ENCODE results near the gene PROX2.

The PROX2 gene

DNA sequence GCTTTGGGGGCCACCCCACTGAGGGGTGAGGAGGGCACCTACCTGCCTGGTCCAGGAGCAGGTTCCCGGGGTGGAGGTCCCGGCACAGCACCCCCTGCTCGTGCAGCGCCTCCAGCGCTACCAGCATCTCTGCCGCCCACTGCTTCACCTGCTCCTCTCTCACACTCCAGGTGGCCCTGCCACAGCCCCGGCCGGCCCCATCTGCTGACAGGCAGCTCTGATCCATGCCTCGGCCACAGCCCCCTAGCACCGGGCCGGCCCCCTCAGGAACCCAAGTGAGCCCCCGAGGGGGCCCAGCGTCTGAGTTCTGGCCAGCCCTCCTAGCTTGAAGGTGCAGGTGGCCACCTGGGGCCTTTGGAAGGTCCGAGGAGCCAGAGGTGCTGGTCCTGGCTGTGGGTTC is 33.6 kb upstream of the PROX2 start:
- DNase-seq: no peak

DNA sequence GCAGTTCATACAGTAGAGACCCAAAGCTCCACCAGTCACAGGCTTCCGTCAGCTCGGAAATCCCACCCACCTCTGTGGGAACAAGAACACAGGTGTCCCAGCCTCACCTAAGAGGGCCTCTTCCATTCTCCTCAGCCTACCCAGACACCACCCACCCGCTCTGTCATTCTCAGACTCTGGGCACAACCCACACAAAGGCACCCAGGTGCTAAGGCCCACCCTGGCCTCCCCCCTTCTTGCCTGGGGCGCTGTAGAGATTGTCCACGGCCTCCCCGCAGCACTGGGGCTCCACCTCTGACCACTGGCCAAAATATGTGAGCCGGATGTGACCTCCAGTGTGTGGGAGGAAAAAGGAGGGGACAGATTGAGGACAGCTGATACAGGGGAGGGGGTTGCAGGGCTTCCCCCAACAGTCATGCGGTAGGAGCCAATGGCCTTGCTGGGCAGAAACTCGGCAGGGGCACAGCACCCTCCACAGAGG is 33.0 kb upstream of the PROX2 start:
- DNase-seq: no peak

DNA sequence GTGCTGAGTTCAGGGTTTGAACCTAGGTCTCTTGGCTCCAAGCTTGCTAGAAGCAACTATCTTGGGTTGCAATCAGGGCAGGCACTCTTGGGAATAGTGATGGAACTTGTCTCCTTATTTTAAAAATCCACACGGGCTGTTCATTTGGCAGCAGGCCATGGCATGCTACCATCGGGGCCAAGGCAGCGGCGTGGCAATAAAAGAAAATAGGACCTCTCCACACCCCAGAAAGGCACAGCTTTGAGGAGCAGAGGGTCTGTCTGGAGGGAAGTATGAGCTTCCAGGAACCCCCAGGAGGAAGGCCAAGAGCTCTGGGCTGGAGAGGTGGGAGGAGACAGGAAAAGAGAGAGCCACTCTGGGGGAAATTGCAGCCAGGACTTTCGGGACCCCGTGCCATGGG is 31.8 kb upstream of the PROX2 start:
- DNase-seq: no peak

DNA sequence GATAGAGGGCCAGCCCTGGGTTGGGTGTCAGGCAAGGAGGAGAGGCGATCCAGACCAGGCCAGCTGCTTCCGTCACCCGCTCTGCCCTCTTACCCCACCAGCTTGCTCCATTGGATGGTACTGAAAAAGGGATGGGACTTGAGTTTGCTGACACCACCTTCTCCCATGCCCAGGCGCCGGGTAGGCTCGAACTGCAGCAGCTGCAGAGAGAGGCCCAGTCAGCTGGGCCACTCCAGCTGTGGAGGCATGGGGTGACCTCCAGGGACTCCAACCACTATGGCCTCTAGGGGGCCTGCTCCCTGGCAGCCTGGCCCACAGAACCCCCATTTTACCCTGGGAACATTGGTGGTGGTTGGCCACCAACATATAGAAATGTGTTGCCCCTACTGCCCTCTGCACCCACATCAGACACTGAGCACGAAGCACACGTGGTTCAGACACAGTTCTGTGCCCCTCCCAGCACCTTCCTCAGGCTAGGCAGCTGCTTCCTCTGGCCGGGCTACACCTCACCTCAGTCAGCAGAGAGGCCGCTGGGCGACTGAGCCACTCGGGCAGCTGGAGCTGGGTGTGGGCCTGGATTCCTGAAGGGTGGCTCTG is 31.1 kb upstream of the PROX2 start:
- no peak for DNase-seq

DNA sequence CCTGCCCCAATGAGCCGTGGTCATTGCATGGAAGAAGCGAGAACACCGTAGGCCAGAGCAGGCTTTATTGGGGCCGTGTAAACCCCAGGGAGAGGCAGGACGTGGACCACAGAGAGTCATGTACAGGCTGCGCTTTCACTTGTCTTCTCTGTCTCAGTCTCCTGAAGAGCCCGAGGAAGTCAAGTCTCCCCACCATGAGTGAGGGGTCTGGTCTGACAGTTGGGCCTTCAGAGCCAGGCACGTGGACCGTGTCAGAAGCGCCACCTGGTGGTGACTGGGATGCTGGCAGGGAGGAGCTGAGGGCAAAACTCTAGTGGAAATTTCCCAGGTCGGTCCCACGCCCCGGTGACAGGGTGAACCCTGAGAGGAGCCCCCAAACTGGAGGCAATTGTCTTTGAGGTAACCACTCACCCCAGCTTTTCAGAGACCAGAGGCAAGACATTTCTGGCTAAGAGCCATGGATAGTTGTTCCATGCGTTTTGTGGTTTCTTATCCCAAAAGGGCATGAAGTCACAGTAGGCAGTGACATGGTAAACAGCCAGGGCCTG is 29.7 kb upstream of the PROX2 start:
- peak; percentile 82 for DNase-seq

- DNase-seq: no peak
Observed at GRCh38 chr14:74904635-74905503, 28.9 kb upstream of the PROX2 start.

GRCh38 chr14:74902941-74903705 is 27.2 kb upstream of the PROX2 start:
- DNase-seq: no peak

DNA sequence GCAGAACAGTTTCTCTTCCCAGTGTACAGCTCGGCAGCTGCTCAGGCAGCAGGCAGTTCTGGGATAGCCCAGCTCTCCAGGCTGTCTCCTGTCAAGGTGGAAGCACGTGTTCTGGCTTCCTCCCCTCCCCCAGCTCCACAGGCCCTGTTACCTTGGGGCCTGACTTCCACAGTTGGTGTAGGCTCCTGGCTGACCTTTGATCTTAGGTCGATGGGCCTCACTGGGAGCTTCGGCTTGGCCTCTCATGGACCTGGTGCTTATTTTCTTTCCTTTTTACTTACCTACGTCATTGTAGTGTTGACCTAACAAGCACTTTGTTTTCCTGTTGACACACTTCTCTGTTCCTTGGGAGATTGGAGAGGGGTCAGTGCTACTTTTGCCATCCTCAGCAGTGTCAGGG is 22.7 kb upstream of the PROX2 start:
- DNase-seq: no peak

DNA sequence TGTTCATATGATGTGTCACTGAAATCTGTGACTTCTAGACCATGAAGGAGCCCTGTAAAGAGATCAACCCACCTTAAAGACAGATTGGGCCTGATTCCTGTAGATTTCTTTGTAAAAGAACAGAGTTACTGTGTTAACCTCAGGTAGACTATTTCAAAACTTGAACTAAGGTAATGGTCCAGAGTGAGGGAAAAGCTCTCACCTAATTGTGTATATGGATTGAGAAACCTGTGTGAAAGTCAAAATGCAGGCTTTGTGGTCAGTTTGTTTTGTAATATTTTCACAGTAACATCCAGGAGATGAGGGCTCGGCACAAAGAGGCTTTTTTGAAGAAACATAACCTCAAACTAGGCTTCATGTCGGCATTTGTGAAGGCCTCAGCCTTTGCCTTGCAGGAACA is 22.1 kb upstream of the PROX2 start:
- DNase-seq: no peak

DNA sequence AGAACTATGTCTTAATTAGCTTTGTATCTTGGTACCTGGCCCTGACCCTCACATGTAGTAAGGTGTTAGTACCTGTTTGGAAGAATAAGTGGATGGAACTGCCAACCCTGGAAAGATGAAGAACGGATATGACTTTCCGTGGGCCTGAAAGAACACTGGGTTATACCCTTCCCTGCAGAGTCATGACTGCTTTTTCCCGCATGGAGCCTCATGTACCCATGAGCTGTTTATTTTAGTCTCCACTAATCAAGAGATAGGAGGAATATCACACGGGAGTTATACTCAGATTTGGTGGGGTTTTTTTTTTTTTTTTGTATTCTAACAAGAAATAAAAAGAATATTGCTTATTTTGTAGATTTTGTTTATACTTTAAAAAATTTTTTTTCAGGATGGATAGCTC is 21.7 kb upstream of the PROX2 start:
- DNase-seq: no peak

- DNase-seq: no peak
Observed at GRCh38 chr14:74896400-74896799, 20.5 kb upstream of the PROX2 start.

- no peak for DNase-seq
Observed at GRCh38 chr14:74893614-74894091, 17.7 kb upstream of the PROX2 start.

DNA sequence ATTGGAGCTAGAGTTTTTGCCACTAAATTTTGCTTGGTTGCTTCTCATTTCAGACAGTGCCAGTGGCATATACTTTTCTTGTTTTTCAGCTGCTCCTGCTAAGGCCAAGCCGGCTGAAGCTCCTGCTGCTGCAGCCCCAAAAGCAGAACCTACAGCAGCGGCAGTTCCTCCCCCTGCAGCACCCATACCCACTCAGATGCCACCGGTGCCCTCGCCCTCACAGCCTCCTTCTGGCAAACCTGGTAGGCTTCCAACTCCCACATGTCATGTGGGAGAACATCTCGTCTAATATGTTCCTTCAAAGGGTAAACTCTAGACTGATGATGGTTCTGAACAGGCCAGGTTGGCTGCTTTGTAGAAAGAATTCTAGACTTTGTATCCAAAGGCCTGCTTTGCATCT is 16.8 kb upstream of the PROX2 start:
- DNase-seq: no peak

DNA sequence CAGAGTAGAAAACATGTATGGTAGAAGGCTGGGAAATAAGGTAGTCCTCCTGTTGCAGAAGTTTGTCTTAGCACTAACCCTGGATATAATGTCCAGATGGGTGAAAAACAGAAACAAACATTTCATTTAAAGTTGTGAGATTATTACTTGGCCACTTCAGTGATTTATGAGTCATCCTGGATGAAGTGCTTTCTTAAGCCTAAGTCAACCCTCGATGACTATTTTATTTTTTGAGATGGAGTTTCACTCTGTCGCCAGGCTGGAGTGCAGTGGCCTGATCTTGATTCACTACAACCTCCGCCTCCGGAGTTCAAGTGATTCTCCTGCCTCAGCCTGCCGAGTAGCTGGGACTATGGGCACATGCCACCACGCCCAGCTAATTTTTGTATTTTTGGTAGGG is 15.9 kb upstream of the PROX2 start:
- no peak for DNase-seq

DNA sequence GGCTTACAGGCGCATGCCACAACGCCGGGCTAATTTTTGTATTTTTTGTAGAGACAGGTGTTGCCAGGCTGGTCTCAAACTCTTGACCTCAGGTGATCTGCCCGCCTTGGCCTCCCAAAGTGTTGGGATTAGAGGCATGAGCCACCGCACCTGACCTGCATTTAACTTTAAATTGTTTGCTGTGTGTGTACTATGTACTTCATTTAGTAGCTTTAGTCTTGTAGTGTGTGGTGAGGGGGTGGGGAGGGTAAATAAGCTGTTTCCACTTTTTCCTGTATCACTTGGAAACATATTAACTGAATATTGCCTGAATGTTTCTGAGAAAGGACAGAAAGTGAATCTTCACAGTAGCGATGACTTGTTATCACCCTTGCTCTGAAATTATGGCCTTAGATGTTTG is 14.3 kb upstream of the PROX2 start:
- DNase-seq: no peak

- DNase-seq: no peak
Observed at GRCh38 chr14:74888164-74889158, 12.5 kb upstream of the PROX2 start.

DNA sequence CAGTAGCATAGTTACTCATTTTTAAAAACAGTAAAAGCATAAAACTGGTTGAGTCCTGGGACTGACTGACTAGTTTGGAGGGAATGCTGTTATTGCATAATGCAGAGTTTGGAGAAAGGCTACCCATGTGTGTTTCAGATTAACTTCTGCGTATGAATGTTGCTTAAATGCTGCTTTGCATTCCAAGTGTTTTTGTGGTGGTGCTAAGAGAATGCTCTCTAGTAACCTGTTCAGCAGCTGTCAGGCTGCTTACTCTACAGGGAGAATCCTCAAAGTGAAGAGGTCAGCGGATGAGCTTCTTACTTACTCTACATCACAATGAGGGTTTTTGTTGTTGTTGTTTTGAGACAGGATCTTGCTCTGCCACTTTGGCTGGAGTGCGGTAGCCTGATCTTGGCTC is 10.1 kb upstream of the PROX2 start:
- no peak for DNase-seq

DNA sequence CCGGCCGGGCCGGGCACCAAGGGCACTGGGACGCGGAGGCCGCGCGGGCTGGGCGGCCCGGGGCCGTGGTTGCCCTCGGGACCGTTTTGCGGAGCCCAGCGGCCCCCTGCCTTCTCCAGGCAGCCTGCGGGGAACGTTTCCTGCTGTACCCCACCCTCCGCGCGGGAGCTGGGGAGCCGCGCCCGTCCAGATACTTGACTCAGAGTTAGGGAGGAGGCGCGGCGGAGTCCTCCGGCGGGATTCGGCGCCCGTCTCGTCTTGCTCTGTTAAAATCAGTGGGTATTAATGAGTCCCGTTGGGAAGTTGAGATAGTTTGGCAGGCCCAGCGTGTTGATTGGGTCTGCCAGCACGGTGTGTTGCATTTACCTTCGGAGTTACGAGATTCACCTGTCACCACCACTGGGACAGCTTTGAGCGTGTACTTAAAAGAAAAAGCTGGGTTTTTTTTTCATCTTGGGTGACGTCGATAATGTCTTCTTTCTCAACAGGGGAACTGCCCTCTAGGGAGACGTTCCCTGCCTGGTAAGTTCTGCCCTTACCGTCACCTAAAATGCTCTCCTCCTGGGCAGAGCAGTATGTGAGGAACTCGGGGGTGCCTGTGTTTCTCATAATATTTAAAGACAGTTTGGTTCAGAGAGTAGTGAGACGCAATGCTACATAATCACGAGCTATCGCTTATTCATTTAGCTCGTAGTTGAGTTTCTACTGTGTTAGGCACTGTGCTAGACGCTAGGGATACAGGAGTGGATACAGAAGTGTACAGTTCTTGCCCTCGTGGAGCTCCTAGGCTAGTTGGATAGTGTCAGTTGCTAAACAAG is 6.4 kb upstream of the PROX2 start:
- peak; percentile 47 for DNase-seq

DNA sequence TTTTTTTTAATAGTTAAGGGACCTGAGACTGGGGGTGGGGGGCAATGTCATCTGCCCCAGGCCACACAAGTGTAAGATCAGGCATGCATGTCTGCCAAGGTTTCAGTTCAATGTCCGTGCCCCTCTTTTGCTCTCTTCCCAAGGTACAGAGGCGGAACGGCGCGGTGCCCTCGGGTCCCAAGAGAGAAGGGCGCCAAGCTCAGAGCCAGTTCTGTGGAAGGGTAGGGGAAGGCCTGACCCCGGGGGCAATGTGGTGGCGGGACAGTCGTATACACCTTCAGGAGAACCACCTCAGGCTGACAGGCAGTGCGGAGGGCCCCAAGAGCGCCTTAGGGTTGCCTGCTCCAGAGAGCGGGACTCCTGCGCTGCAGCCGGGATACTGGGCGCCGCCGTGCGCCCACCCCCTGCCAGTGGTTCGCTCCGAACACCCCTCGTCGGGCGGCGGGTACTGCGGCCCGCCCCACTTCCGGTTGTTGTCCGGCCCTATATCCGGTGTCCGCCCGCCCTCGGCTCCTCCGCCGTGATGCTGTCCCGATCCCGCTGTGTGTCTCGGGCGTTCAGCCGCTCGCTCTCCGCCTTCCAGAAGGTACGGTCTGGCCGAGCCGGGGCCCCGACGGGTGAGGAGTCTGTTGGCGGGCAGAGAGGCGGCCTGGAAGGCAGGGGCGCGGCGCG is 5.6 kb upstream of the PROX2 start, which contains the start of gene DLST:
DLST (plus strand) TSS at position 486 of the 672 bp plus-strand sequence; CDS start at position 524, 38 bp downstream.
- DNase-seq: peak; percentile 75
